H54 (cell line): Measurements from ENCODE around the gene RAB44.
A peak's percentile ranks its signal among the peaks of the same experiment; 100 is the strongest.

Experiments used
- DNase-seq: peaks from one replicate; pipeline ENCODE4 v3.0.0; 2011; ENCODE audit warnings: low spot score, mixed read lengths; ENCODE audit not compliant: insufficient read length
- FAIRE-seq: peaks from 3 replicates; lab custom pipeline; 2011; peaks lifted over from hg19 to GRCh38; lab: Jason Lieb, UNC
- POLR2A ChIP-seq: IDR thresholded peaks from 2 replicates; pipeline ENCODE4 v1.6.1; 2011; ENCODE audit warnings: low read depth, mild to moderate bottlenecking, low read length

RAB44 gene

DNA sequence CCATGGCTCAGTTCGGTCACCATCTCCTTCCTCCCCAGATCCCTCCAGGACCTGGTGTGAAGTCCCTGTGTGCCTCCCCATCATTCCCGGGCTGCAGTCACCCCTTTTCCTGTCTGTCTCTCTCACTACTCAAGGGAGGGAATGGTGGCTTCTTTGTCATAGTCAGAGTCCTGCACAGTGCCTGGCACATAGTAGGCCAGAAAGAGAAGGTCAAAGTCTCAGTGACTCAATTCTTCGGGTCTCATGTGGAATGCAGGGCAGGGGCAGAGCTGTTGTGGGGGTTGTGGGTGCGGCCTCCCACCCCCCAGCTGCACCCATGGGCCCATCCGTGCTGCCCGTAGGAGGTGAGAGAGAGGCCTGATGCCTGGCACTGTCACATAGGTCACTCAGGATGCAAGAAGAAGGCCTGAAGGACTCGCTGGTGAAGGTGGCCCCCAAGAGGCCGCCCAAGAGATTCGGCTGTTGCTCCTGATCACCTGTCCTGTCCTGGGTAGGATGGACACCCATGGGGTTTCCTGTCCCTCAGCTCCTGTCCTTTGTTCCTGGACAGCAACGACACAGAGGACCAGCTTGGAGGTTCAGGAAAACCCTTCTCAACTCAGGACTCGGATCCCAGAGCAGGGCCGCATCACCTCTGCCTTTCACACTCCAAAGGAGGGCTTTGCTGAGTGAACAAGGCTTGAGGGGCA, 34.1 kb downstream of the RAB44 start:
- DNase-seq = no peak
- FAIRE-seq = no peak
- TF ChIP-seq POLR2A = no peak

DNA sequence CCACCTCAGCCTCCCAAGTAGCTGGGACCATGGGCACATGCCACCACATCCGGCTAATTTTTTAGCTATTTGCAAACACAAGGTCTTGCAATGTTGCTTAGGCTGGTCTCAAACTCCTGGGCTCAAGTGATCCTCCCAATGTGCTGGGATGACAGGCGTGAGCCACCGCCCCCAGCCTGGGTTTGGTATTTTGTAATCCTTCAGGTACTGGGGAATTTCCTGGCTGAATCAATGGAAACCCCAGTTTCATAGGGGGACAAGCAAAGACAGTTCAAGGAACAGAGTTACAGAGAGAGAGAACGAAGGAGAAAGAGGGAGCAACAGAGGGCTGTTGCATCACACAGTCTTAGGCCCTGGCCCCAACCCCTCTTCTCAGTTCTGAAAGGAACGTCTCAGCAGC, 35.7 kb downstream of the RAB44 start:
- no peak for FAIRE-seq
- DNase-seq = no peak
- TF ChIP-seq POLR2A = no peak

DNA sequence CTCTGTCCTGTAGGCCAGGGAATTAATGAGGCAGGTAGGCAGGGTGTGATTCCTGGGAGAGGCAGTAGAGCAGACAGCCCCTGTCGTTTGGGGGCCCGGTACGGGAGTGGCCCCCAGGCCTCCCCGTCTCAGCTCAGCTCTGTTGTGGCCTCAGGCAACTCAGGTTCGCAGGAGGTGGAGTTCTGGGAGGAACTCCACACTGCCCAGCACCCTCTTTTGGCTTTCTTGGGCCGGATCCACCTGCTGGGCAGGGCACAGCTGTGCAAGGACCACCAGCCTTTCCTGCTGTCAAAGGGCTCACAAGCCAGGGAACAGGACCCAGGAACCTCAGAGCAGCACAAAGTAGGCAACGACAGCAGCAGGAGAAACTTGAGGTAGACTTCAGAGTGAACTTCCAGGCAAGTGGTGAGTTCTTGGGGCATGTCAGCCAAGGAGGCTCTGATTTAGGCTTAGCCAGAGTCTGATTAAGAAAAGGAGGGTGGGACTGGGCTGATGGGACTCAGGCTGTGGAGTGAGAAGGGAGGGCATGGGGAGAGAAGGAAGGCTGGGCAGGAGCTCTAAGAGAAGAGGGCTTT, 36.9 kb downstream of the RAB44 start:
- TF ChIP-seq POLR2A = no peak
- DNase-seq = no peak
- FAIRE-seq = no peak

DNA sequence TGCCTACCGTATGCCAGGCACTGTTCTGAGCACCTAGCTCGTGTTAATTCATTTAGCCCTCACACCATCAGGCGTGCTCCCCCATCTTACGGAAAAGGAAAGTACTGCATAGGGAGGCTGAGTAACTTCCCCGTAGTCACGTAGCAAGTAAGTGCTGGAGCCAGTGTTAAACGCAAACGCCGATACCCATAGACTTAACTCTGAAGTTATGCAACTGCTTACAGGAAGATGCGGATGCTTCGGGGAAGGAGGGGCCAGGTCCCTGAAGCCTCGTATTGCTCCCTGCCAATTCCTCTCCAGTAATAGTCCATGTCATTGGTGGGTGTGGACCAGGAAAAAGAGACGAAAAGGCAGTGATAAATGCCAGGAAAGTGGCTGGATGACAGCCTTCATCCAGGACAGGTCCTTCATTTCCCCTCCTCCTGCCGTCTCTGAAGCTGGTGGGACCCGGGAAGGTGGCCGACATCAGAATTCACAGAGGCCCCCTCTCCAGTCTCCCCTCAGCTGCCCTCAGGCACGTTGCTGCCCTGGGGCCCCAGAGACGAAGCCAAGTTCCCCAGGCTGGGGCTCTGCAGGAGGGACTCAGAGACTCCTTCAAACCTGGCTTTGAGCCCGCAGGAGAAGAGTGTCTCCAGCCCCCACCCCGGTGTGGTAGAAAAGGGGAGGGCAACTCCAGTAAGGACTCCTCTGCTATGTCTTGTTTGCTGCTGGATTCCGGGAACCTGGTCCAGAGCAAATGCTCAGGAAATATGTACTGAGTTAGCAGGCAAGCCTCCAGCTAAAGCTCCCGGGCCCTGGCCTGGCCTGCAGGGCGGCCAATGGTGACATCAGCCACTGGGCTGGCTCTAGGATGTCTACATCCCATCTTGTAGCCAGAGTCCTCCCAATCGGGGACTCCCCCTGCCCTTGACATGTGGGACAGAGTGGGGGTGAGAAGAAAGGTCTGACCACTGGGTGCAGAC, 37.8 kb downstream of the RAB44 start:
- DNase-seq = peak; percentile 62
- no peak for TF ChIP-seq POLR2A
- peak; percentile 33 for FAIRE-seq

DNA sequence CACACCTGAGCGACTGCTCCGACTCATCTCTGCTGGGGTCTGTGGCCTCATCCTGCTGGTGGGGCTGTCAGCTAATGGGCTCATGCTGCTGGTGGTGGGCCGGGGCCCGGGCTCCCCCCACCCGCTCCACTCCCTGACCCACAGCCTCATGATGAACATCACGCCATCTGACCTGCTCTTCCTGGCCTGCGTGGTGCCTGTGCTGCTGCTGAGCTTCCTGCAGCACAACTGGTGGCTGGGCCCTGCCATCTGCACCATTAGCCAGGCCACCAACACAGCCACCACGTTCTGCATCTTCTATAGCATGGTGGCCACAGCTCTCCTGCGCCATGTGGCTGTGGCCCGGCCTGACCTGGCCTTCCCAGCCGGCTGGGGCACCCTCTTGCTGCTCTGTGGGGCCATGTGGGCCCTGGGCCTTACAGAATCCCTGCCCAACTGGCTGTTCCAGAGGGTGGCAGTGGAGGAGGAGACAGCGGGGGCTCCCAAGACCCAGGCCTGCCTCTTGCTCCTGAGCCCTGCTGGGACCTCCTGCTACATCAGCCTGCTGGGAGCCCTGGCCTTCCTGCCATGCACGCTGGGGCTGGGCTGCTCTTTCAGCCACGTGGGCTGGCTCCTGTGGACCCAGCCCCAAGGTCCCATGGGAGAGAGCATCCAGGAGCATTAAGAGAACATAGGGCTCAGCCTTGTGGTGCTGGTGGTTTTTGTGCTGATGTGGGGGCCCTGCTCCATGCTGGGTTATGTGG, 39.6 kb downstream of the RAB44 start:
- FAIRE-seq (no peak), DNase-seq (no peak)
- TF ChIP-seq POLR2A = no peak

DNA sequence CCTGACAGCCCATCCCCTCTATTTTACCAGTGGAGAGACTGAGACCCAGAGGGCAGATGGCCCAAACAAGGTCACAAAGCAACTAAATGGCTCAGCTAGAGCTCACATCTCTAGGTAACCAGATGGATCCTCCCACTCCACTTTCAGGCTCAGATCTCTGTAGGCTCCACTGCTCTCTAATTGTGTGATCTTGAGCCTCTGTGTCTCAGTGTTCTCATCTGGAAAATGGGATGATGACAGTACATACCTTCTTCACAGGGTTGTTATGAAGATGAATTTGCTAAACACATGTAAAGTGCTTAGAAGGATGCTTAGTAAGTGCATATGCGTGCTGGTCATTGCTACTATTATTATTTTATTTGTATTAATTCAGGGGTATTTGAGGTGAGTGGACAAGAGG, 40.5 kb downstream of the RAB44 start:
- no peak for DNase-seq
- no peak for TF ChIP-seq POLR2A
- FAIRE-seq = no peak

DNA sequence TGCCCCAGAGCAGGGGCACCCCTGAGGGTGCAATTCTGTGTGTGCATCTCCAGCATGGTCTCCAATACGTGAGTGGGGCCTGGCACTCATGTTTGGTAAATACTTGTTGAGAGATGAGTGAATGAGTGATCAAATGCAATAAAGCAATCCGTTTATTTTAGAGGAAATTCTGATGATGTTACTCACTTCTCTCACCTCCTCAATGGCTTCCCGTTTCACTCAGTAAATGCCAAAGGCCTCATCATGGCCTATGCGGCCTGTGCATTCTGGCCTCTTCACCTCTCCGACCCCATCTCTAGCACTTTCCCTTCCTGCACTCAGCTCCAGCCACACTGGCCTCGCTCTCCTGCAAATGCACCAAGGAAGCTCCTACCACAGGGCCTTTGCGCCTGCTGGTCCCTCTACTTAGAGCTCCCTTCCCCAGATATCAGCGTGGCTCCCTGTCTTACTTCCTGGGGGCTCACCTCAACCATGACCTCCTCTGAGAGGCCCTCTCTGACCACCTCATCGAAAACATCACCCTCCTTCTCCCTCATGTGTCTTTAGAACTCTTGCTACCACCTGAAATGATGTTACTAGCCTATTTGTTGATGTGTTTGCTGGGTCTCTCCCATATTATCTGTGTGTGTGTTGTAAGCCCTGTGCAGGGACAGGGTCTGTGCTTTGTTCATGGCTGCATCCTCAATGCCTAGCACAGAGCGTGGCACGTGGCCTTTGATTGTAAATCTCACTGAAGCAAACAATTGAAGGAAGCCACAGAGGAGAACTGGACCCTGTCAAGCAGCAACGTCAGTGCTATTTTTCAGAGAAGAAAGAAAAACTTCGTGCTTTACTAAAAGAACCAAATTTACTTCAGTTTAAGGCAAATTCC, 42.6 kb downstream of the RAB44 start:
- TF ChIP-seq POLR2A = no peak
- FAIRE-seq (no peak), DNase-seq (no peak)

DNA sequence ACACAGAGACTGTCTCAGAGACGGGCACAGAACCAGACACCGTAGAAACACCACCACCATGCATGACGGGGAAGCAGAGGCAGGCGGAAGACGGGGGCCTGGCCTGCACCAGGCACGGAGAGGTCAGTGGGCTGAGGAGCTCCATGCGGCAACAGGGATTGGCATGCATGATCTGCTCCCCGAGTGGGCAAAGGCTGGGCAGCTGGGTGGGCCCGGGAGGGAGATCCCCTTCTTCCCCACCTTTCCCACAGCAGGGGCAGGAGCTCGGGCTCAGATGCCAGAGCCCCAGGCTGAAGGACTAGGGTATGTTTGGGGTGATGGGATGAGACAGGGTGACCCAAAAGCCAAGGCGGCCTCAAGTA, 43.2 kb downstream of the RAB44 start:
- no peak for TF ChIP-seq POLR2A
- no peak for FAIRE-seq
- DNase-seq = no peak

DNA sequence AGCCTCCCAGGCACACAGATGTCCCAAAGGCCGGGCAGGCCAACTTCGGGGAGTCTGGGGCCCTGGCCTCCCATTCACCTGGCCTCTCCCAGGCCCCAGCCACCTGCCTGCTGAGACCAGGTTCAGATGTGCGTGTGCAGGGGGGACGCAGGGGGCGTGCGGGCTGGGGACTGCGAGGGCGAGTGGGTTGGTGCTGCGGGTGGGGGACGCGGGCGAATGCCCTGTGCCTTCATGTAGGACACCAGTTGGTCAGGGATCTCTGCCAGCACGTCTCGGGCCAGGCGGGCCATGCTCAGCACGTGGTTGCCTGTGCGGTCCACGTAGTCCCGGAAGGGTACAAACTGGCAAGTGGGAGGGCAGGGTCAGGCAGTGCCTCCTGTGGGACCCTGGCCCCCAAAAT, 44.5 kb downstream of the RAB44 start:
- DNase-seq (no peak), FAIRE-seq (no peak)
- no peak for TF ChIP-seq POLR2A

DNA sequence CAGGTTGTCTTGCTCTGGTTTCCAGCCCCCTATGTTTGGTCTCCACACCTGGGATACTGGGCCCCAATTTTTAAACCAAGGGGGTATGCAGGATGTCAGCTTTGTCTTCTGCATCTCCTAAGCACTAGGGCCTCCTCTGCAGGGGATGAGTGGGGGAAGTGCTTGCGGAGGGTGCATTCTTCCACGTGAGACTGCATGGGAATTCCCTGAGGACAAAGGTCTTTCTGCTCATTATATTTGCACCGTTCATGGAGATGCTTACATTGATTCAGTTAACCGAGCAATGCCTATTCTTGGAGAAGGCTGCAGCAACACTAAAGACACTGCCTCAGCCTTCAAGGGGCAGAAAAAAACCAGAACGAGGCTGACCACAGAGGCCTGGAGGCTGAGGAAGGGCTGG, 45.4 kb downstream of the RAB44 start:
- no peak for DNase-seq
- no peak for FAIRE-seq

DNA sequence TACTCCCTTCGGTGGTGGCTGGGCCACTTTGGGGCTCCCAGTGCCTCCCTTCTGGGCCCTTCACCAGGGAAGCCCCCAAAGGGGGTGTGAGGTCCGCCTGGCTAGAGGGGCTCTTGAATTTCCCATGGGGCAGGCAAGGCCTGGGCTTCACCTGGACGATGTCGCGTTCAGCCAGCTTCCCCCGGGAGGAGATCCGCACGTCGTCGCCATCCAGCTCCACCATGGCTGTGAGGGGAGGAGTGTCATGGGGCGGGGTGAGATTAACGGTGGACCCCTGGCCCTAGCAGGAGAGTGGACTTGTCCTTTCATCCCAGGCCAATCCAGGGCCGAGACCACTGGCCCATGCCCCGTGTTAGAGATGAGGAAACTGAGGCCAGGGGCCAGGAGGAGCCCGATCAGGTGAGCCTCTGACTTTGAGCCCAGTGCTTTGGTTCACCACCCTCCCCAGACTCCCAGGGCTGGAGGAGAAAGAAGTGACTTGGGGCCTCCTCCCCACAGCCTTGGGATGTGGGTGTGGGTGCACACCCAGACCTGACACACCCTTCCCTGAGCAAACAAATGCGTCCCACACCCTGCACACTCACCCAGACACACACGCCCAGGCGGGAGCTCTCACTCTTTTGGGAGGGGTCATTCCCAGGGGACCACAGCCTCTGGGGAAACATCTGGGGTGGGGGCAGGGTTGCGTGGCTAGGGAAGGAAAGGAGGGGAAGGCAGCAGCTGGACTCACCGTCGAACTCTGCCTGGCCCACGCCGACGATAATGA, 46.1 kb downstream of the RAB44 start:
- no peak for TF ChIP-seq POLR2A
- FAIRE-seq (no peak), DNase-seq (no peak)

More for the DNA sequence above, 45.4 kb downstream of the RAB44 start:
- no peak for TF ChIP-seq POLR2A

DNA sequence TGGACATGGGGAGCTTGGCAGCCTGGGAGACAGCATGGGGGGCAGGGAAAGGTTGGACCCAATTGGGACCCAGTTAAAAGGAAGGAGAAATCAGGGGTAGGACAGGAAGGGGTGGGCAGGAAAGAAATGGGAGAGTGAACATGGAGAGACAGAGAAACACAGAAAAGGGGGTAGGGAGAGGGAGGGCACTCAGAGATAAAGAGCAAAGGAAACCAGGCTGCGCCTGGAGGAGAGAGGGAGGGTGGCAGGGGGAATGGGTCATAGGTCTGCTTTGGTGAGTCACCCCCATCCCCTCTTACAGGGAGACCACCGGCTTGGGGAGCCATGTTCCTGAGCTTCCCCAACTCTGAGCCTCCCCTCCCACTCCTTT, 46.7 kb downstream of the RAB44 start:
- no peak for DNase-seq
- TF ChIP-seq POLR2A = no peak
- FAIRE-seq = no peak
